ENCODE results near the gene CTNNB1. TPM values are rescaled to one million over a fixed set of nuclear protein-coding genes. Genes with fewer than 3 reads are reported as not detected.

The CTNNB1 gene
- total and polyA plus RNA-seq, 2 experiments from 2014 or later = 89.4 to 566 TPM

- Histone ChIP-seq H3F3A (replicated peaks; ENCODE audit: low read depth) (no peaks in the 10 kb centered on the region), H3K9me2 (ENCODE audit: insufficient read depth) (no peaks in the 10 kb centered on the region), H3K27me3 (ENCODE audit: insufficient read depth) (no peaks in the 10 kb centered on the region), H3K27ac (ENCODE audit: low read depth) (no peak overlapping the region), H4K20me1 (replicated peaks; ENCODE audit: insufficient read depth) (peaks cover 83% of the 10 kb centered on the region), H3K4me2 (no peak overlapping the region), H3K4me3 (no peak overlapping the region), H3K79me2 (replicated peaks; ENCODE audit: insufficient read depth) (peaks cover 100% of the 10 kb centered on the region), H2AFZ (no peak overlapping the region), H3K36me3 (ENCODE audit: insufficient read depth) (no peaks in the 10 kb centered on the region), H3K4me1 (ENCODE audit: insufficient read depth) (peaks cover 75% of the 10 kb centered on the region)
- H3K36me3 Mint-ChIP-seq (ENCODE audit: low read depth) = peaks cover 11% of the 10 kb centered on the region; the same call in 2 of the 3 replicates
- H3K4me3 Mint-ChIP-seq = no peak overlapping the region
- H3K27me3 Mint-ChIP-seq (ENCODE audit: insufficient read depth, low read depth, poor library complexity) = peaks cover 2% of the 10 kb centered on the region
- DNase-seq (ENCODE audit: low spot score) = no peak
- peaks cover 80% of the 10 kb centered on the region for H3K4me1 Mint-ChIP-seq
- no peak for ATAC-seq
- H3K9me3 Mint-ChIP-seq = no peaks in the 10 kb centered on the region
- TF ChIP-seq JUNB (IDR thresholded peaks at IDR 0.05; ENCODE audit: unreplicated experiment) (no peak), CREB1 (CRISPR knock-in tag; IDR thresholded peaks at IDR 0.05; ENCODE audit: low read depth) (no peak), EZH2 (IDR thresholded peaks at IDR 0.05; ENCODE audit: low read depth, unreplicated experiment) (no peak), CTCF (conservative IDR thresholded peaks at IDR 0.05; ENCODE audit: low read depth in 2 of 2) (no peak), ZNF114 (CRISPR knock-in tag; IDR thresholded peaks at IDR 0.05) (no peak), ZNF462 (CRISPR knock-in tag; IDR thresholded peaks at IDR 0.05) (no peak), ZNF331 (CRISPR knock-in tag; IDR thresholded peaks at IDR 0.05; ENCODE audit: low read depth) (no peak), STAT1 (IDR thresholded peaks at IDR 0.05; ENCODE audit: unreplicated experiment) (no peak)
- H3K27ac Mint-ChIP-seq = no peak overlapping the region
These were observed 11.7 kb downstream of the CTNNB1 start for GRCh38 chr3:41210966-41211365.
